Breast epithelium (tissue), 3 donors: Measurements from ENCODE around the gene NOD2.

Source experiments
- POLR2A ChIP-seq: fragments of 450-650 bp; IDR thresholded peaks from one replicate; pipeline ENCODE4 v1.6.1; 2016; ENCODE audit warnings: antibody characterized with exemption, mild to moderate bottlenecking, moderate library complexity
- TF ChIP-seq, protein P1 (sequence below), 3 donors: fragments of 450-650 bp; IDR thresholded peaks; one replicate each; pipeline ENCODE4 v1.5.1; 2016 to 2017; ENCODE audit warnings: antibody characterized with exemption in 3 of 3, mild to moderate bottlenecking in 3 of 3, moderate library complexity in 3 of 3

DNA sequence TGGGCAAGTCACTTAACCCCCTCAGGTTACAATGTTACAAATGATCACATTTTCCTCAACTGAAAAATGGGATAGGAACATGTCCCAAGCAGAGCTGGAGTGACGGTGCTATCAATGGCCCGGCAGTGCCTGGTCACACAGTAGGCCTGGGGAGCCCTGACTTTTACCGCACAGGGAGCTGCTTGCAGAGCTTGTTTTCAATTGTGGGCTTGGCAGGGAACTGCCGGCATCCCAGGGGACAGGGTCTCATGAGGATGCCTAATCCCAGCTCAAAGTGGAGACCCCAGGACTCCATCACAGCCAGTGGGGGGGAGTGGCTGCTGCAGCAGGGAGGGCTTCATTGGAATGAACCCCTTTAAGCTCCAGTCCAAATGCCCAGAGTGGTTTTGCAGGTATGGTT is 23.7 kb upstream of the NOD2 start:
- TF ChIP-seq, protein P1, sequence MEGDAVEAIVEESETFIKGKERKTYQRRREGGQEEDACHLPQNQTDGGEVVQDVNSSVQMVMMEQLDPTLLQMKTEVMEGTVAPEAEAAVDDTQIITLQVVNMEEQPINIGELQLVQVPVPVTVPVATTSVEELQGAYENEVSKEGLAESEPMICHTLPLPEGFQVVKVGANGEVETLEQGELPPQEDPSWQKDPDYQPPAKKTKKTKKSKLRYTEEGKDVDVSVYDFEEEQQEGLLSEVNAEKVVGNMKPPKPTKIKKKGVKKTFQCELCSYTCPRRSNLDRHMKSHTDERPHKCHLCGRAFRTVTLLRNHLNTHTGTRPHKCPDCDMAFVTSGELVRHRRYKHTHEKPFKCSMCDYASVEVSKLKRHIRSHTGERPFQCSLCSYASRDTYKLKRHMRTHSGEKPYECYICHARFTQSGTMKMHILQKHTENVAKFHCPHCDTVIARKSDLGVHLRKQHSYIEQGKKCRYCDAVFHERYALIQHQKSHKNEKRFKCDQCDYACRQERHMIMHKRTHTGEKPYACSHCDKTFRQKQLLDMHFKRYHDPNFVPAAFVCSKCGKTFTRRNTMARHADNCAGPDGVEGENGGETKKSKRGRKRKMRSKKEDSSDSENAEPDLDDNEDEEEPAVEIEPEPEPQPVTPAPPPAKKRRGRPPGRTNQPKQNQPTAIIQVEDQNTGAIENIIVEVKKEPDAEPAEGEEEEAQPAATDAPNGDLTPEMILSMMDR (IDR thresholded peaks at IDR 0.05), result no peak
- no peak for TF ChIP-seq POLR2A
